NCI-H2196 treated with DMSO at 0.1 percent for 48 hours (cell line): ENCODE results near the gene KRTAP17-1.
"Not testable (repeated sequence)": the region's sequence is repeated elsewhere in the genome, so short reads cannot be mapped to it uniquely, and the experiment has no call there.

Source experiments
- DNase-seq: peaks from one replicate; lab custom pipeline; 2025; ENCODE audit not compliant: unreplicated experiment; lab: John Stamatoyannopoulos, UW

KRTAP17-1 gene, protein sequence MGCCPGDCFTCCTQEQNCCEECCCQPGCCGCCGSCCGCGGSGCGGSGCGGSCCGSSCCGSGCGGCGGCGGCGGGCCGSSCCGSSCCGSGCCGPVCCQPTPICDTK

DNA sequence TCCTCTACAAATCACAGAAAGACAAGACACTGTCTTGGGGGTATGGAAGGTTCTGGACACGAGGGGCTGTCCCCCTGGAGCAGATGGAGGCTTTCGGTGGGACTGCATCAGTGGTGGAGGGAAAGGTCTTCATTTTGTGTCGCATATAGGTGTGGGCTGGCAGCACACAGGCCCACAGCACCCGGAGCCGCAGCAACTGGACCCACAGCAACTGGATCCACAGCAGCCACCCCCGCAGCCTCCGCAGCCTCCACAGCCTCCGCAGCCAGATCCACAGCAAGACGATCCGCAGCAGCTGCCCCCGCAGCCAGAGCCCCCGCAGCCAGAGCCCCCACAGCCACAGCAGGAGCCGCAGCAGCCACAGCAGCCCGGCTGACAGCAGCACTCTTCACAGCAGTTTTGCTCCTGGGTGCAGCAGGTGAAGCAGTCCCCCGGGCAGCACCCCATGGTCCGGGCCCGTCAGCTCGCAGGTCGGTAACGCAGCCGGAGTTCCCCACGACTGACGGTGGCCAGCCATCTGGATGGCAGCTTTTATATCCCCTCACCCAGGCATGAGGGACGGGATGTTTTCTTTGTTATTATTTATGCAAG, at the start of gene KRTAP17-1:
TSS of gene KRTAP17-1 (minus strand) at position 507 of the 591 bp plus-strand sequence. CDS start at position 447, 60 bp downstream.
- no peak for DNase-seq

DNA sequence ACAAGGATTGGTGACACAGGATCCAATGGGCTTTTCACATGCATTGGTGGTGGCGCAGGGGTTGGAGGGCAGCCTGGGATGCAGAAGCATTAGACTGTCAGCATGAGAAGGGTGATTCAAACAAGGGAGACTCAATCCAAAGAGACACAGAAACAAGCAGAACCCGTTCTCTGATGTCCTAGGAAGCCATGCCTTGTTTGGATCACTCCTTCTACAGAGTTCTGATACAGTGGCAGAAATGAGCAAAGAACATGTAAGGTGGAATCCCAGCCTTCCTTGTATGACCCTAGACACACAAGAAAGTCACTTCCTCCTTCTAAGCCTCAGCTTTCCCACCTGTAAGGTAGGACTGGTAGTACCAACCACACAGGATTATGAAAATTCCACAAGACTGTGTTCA, 48.4 kb upstream of the KRTAP17-1 start:
- no peak for DNase-seq

DNA sequence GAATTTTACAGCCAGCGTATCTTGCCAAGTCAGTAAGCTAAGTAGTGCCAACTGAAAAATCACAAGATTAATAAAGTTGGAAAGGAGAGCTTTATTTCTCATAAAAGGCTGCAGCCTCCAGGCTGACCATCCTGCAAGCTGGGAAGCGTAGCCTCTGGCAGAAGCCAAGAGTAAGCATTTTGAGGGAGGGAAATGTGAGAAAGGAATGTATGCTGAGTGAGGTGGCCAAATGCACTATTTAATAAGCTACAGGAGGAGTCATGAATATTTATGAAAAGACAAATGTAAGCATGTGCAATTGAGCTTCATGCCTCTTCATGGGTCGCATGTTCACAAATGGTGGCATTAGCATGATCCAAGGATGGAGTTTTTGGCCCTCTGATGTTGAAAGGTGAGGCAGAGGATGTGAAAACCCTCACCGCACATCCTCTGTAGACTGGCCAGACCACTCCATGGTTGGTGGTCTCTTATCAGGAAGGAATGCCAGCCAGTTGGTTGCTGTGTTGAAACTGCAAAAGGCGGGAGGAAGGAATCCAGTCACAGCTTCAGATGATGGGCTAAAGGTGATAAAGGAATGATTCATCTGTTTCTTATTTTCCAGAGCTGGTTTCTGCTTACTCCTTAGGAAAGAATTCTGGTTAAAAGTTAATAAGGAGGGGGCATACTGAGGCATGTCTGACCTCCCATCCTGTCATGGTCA, 44.9 kb upstream of the KRTAP17-1 start:
- DNase-seq, result no peak

DNA sequence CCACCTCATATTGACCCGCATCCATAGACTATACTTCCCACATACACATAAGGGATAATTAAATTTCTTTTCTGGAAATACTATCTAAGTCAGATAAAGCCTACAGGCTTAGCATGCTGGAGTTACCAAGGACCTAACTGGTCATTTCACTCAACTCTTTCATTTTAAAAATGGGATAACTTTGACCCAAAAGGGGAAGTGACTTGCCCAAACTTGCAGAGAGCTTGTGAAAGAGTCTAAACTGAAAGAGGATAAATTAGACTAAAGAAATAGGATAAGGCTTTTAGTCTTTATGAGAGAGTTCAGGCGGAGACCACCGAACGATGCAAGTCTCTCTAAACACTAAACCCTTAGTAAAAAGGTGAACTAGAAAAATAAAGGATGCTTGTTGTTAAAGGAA, 39.0 kb upstream of the KRTAP17-1 start:
- no peak for DNase-seq

DNA sequence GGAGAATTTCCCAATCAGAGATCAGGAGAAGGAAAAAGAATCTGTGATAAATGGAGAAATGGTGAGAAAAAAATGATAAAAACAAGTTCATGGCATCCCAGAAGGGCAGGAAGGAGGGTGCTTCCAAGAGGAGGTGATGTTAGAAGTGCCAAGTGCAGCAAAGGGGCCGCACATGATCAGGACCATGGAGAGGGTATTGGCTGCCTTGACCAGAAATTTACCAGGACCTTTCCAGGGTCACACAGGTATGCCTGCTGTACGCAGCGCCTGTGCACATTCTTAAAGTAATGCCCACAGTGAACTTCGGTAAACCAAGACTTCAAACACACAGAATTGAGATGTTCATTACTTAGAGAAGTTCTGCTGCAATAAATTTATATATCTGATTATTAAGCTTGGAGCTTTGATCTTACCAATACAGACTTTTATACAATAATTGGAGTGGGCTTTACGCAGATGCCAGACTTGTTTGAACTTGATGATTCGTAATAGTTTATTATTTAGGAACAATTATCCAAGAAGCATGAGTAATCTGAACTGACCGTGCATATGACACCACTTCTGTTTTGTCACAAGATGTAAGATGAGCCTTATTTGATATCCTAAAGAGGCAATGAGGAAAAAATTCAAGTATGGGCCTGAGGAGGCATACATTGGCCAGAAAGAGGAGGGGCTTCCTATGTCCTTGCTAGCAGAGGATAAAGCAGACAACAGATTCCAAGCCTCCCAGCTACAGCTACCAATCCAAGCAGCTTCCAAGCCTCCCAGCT, 37.3 kb upstream of the KRTAP17-1 start:
- DNase-seq, result no peak

DNA sequence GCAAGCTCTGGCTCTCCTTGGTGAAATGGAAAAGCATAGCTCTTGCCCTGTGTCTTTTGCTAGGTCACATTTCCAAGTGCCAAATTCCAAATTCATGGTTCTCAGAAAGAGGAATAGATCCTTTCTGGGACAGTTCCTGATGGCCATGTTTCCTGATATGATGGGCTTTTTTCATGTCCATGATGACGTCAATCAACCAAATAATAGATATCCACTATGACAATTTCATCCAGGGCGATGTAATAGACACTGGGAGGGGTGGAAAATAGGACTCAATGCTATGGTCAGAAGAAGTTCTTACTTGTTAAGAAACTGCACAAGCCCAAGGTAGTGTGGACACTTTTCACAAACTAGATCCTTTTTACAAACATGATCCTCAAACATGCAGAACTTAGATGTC, 35.7 kb upstream of the KRTAP17-1 start:
- DNase-seq, result no peak

DNA sequence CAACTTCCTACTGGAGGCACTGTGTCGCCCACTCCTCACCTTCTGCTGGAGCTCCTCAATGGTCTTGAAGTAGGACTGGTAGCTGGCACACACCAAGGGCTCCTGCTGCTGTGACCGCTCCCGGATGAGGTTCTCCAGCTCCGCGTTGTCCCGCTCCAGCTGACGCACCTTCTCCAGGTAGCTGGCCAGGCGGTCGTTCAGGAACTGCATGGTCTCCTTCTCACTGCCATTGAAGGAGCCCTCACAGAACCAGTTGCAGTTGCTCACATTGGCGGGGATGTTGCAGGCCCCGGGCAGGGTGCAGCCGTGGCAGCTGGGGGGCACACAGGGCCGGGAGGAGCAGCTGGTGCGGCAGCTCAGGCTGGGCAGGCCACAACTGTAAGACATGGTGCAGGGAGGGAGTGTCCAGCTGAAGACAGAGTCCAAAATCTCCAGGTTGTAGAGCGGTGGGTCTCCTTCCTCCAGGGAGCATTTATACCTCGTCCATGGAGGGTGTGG, 34.9 kb upstream of the KRTAP17-1 start, which contains the start of gene KRT33A:
TSS of gene KRT33A (minus strand) at position 448 of the 498 bp plus-strand sequence. CDS start at position 387, 61 bp downstream.
- not testable (repeated sequence) for DNase-seq

DNA sequence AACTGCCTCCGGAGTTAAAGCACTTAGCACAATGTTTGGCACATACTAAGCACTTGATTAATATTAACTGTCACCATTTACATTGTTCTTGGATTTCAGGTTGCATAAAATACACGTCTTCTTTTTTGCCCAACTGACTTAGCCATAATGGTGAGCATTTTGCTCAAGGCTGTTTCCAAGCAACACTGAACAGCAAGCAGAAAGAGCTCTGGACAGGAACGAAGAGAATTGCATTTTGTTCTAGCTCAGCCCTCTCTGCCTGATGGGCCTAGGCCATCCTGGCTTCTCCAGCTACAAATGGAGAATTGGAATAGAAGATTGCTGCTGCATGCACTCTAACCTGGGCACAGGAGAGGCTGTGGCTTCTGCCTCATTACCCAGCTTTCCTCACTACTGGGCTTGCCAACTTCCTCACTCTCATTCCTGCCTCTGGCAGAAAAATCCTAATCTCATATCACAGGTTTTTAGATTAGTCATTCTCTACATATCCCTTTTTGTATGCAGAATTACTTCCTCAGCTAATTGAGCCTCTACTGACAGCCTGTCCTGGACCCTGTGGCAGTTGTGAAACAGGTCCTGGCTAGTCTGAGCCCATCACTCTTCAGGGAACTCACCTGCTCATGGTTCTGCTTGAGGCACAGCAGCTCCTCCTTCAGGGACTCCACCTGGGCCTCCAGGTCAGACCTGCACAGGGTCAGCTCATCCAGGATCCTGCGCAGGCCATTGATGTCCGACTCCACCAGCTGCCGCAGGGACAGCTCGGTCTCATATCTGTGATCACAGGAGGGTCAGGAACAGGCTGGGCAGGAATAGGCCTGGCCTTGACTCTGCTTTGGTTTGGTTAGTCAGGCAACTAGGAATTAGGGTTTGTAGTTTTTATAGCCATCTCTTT, 32.6 kb upstream of the KRTAP17-1 start:
- no peak for DNase-seq

DNA sequence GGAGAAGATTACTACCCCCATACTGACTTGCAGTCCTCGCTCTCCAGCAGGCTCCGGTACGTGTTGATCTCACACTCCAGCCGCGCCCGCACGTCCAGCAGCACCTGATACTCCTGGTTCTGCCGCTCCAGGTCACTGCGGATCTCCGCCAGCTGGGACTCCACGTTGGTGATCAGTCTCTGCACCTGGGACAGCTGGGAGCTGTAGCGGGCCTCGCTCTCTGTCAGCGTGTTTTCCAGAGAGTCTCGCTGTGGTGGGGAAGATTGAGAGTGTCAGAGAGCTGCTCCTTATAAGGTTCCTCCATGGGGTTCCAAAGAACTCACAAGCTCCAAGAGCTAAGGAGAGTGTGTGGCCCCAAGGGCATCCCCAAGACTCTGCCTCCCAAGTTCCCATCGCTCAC, 30.9 kb upstream of the KRTAP17-1 start:
- DNase-seq, result not testable (repeated sequence)

DNA sequence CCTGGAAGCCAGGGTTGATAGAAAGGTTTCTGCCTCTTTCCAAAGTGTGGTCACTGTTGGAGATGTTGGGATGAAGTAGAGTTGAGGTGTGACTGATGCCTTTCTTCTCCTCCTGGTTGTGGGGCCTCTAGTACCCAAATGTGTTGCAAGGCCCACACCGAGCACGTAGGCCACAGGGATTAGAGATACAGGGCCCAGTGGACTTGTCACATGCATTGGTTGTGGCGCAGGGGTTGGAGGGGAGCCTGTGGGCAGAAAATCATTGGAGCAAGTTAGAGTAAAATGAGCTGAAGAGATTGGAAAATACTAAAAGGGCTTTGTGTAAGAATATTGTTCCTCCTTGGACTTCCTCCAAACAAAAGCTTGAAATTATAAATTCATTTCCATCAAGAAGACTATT, 30.5 kb upstream of the KRTAP17-1 start:
- no peak for DNase-seq

DNA sequence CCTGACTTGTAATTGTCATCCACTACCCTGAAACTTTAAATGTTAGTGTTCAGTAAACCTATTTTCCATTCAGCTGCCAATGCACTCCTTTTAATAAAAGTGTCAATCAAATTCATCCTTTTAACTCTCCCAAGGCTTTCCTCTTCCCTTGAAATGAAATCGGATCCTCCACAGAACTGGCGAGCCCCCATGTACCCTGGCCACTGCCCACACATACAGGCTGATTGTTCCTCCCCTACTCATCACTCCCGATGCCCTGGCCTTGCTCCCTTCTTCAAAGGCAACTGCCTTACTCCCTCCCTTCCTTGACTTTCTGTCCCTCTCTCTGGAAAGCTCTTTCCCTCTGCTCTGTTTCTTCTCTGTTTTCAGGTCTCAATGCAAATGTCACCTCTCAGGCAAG, 27.5 kb upstream of the KRTAP17-1 start:
- no peak for DNase-seq

DNA sequence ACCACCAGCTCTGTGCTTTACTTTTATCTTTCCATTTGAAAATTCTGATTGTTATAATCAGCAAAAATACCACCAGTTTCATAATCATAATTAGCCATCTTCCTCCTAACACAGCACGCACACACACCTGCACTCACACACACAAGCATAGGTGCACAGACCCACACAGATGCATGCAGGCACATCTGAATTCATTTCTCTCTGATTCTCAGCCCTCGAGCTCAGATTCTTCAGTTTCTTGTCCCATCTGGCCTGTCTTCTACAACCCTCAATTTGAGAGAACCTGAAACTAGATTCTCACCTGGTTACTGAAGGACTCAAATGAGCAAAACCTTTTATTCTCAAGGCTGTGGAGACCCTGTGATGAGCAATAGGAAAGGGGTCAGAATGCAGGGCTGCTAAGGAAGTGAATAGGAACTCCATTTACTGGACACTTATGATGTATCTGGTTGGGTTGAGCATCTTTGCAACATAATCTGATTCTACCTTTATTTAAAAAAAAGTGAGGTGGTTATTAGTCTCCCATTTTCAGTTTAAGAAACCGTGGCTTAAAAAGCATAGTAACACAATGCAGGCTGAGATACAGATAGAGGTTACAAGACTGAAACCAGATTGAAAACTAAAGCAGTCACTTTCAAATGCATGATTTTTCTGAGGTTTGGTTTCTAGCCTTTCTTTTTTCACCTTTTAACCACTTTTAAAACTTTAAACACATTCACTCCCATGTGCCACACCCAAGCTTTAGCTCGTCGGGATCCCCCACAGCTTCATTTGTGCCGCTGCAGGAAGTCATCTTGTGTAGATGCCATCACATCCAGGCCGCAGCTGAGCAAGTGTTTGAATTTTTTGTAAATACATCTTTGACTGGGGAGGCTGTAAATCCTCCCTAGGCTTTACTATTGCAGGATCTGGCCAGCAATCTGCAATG, 25.7 kb upstream of the KRTAP17-1 start:
- no peak for DNase-seq

DNA sequence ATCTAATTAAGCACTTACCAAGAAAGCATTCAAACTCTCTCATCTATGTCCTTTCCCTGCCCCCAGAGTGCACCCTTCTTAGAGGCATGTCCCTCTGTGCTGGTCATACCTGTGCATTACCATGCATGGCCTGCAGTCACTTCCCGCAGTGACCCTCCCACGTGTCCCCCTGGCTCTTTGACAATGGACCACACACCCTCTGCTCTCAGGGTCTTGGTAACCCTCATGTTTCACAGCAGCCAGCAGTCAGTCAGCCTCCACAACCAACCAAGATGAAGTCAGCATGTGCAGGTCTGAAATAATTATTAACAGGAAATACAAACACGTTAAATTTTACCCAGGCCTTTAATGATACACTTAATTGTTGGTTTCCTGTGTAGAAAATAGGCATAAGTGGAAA, 25.0 kb upstream of the KRTAP17-1 start:
- DNase-seq, result no peak

DNA sequence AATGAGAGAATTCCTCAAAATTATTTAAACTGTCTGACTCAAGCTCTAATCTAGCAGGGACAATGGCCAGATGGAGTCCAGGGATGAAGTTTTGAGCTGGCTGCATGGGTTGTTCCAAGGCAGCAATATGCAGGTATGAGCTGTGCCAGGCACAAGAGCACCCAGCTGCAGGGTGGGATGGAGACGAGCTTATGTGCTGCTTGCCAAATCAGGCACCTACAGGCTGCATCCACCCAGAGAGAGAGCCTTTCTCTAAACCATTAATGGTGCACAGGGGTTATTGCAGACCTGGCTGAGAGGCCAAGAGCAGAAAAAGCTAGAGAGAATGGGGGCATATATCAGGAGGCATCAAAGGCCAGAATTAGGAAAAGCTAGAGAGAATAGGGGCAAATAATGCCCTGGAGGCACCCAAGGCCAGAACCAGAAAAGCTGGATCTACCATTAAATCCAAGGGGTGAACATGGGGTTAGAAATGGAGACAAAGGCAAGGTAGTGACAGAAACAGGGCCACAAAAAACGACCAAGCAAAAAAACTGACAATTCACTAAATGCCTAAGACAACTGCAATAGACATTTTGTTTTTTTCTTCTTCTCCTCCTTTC, 24.2 kb upstream of the KRTAP17-1 start:
- no peak for DNase-seq

DNA sequence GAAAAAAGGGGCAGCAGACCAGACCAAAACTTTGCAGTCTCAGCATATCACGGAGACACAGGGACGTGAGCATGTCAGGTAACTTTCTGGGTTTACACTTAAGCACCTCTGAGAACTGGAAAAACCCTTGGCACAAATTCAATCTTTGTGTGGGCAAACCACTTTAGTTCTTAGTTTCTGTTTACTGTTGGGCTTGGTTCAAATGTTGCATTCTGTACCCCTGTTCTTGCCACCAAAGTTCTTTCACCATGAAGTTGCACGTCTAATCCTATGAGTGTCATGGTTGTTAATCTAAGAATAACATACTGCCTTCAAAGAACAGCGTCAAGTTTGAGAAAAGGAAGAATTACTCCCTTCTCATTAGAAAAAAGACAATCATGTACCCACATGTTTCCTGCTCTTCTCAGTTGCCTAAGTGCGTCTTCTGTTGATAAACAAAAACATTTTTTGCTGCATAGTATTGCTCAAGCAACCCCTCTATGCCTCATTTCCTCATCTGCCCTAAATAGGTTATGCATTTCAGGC, 23.5 kb upstream of the KRTAP17-1 start:
- DNase-seq, result no peak

DNA sequence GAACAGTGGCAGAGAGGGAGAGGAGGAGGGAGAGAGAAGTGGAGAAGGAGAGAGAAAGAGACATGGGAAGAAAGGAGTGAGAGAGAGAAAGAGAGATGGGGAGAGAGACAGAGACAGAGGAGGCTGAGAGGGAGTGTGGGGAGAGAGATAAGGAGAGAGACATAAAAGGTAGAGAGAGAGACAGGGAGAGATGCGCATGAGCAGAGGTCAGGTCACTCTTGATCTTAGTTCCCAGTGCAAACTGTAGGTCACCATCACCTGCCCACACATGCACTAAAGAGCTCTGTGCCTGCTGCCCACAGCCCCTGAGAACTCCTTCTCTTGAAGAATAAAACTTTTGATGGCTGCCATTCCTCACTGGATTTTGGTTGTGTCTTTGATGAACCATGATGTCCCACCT, 20.2 kb upstream of the KRTAP17-1 start:
- DNase-seq, result no peak

DNA sequence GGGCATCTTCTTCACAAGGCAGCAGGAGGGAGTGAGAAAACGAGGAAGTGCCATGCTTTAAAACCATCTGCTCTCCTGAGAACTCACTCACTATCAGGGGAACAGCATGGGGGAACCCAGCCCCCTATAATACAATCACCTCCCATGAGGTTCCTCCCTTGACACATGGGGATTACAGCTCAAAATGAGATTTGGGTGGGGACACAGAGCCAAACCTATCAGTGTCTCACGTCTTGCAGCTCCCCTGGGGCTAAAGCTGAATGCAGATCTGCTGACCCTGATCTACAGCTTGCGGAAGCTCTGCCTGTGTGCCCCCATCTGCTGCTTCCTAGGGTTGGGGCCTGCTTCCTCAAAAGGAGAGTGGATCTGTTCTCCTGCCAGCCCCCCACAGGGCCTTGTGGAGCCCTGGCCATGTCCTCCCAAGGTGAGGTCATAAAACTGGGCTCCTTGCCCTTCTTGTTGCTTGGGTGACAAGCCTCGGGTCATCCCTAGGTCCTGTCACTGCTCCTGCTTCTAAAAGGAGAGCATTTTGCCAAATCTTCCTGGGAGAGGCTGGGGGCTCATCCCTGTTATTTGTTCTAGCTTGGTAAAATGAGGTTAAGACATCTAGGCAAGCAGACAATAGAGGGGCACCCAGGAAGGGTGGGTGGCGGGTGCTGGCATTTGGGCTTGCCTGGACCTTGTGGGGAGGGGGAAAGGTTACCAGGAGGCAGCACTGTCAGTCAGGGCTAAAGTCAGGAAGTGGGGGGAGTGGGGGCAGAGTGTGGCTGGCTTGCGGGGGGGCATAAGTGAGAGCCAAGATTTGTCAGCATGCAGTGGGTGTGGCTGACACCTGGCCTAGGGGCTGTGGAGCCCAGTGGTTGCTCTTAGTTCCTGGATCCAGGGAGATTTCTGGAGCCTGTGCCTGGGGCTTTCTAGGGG, 19.1 kb upstream of the KRTAP17-1 start:
- DNase-seq, result no peak

DNA sequence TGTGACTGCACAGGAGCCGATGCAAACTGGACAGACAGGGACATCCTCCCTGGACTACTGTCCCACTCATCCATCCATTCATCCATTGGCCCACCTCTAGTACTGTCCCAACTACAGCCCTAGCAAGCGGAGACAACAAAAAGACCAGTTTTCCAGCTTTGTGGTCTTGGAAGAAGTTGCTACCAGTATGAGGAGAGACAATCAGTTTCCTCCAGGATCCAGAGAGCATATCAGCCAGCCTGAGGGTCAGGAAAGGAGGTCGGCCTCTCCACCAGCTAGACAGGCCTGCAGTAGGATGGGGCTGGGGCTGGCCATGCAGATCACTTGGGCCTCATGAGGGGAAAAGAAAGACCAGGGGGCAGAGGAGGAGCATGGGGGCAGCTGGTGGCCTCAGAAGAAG, 18.3 kb upstream of the KRTAP17-1 start:
- DNase-seq, result no peak
